ENCODE data around the gene NEK10. TPM values are rescaled to one million over a fixed set of nuclear protein-coding genes. Genes with fewer than 3 reads are reported as not detected.

The NEK10 gene
- total RNA-seq, 1 donor from 2014 or later = 9.4 TPM

GRCh38 chr3:27171113-27171512, 198.1 kb downstream of the NEK10 start:
- no peak for DNase-seq (ENCODE audit: low spot score)

- no peak for DNase-seq (ENCODE audit: low spot score)
These were observed 202.3 kb downstream of the NEK10 start for GRCh38 chr3:27166888-27167287.

GRCh38 chr3:27165321-27165721, 203.9 kb downstream of the NEK10 start:
- no peak for DNase-seq (ENCODE audit: low spot score)

- DNase-seq (ENCODE audit: low spot score) = no peak
These were observed 208.3 kb downstream of the NEK10 start for GRCh38 chr3:27160779-27161287.

GRCh38 chr3:27160146-27160545, 209.0 kb downstream of the NEK10 start:
- no peak for DNase-seq (ENCODE audit: low spot score)

GRCh38 chr3:27147215-27147614, 222.0 kb downstream of the NEK10 start:
- DNase-seq (ENCODE audit: low spot score) = no peak

- no peak for DNase-seq (ENCODE audit: low spot score)
These were observed 222.4 kb downstream of the NEK10 start for GRCh38 chr3:27146786-27147185.

GRCh38 chr3:27145719-27146118, 223.5 kb downstream of the NEK10 start:
- DNase-seq (ENCODE audit: low spot score) = no peak

- DNase-seq (ENCODE audit: low spot score) = no peak
These were observed 227.5 kb downstream of the NEK10 start for GRCh38 chr3:27141668-27142067.

- no peak for DNase-seq (ENCODE audit: low spot score)
These were observed 230.6 kb downstream of the NEK10 start for GRCh38 chr3:27138562-27138961.

- no peak for DNase-seq (ENCODE audit: low spot score)
These were observed 231.2 kb downstream of the NEK10 start for GRCh38 chr3:27138005-27138404.

GRCh38 chr3:27134171-27134796, 234.9 kb downstream of the NEK10 start:
- peak; percentile 61 for DNase-seq (ENCODE audit: low spot score)

- DNase-seq (ENCODE audit: low spot score) = no peak
These were observed 236.1 kb downstream of the NEK10 start for GRCh38 chr3:27133060-27133459.

GRCh38 chr3:27130796-27131195, 238.4 kb downstream of the NEK10 start:
- DNase-seq (ENCODE audit: low spot score) = no peak

GRCh38 chr3:27127879-27128278, 241.3 kb downstream of the NEK10 start:
- DNase-seq (ENCODE audit: low spot score) = no peak

- no peak for DNase-seq (ENCODE audit: low spot score)
These were observed 242.0 kb downstream of the NEK10 start for GRCh38 chr3:27127195-27127594.

- DNase-seq (ENCODE audit: low spot score) = no peak
These were observed 243.2 kb downstream of the NEK10 start for GRCh38 chr3:27125821-27126501.

GRCh38 chr3:27119639-27120038, 249.5 kb downstream of the NEK10 start:
- DNase-seq (ENCODE audit: low spot score) = no peak

GRCh38 chr3:27115352-27115751, 253.8 kb downstream of the NEK10 start:
- DNase-seq (ENCODE audit: low spot score) = no peak

- DNase-seq (ENCODE audit: low spot score) = no peak
These were observed 254.5 kb downstream of the NEK10 start for GRCh38 chr3:27114684-27115083.

GRCh38 chr3:27114129-27114528, 255.1 kb downstream of the NEK10 start:
- no peak for DNase-seq (ENCODE audit: low spot score)

GRCh38 chr3:27110020-27110419, 259.2 kb downstream of the NEK10 start:
- DNase-seq (ENCODE audit: low spot score) = no peak

GRCh38 chr3:27108322-27108721, 260.9 kb downstream of the NEK10 start:
- DNase-seq (ENCODE audit: low spot score) = no peak
